H1 (cell line): ENCODE measurements around the gene SPTLC3. TPM values are rescaled to one million over a fixed set of nuclear protein-coding genes. Genes with fewer than 3 reads are reported as not detected.

Experiments
- CTCF ChIA-PET: fragments of 300-600 bp; sonication (Branson Sonifier 250); formaldehyde crosslinking; loops from one replicate; lab custom pipeline; 2021; ENCODE audit not compliant: partially characterized antibody; lab: Charles Lee
- POLR2A ChIA-PET: fragments of 300-600 bp; sonication (Branson Sonifier 250); formaldehyde crosslinking; loops from one replicate; lab custom pipeline; 2021; ENCODE audit warnings: inconsistent platforms; ENCODE audit not compliant: partially characterized antibody; lab: Charles Lee
- DNase-seq, 2 experiments: peaks; one replicate each; pipeline versions ENCODE4 v3.0.0 to v3.0.0-alpha.2; 2010 to 2022; ENCODE audit warnings: low spot score in 2 of 2, low read depth in 1 of 2, mixed read lengths in 1 of 2
- FAIRE-seq: peaks from 2 replicates; lab custom pipeline; 2011; peaks lifted over from hg19 to GRCh38; lab: Jason Lieb, UNC
- H2AFZ ChIP-seq: 2 replicates; pipeline ENCODE4 v1.8.1; 2012; ENCODE audit warnings: low read length, inconsistent platforms
- H2AK5ac ChIP-seq: 2 replicates; pipeline ENCODE4 v1.6.1; 2013; ENCODE audit warnings: low read depth, low read length
- H2BK120ac ChIP-seq: replicated peaks from 2 replicates; pipeline ENCODE3; 2013; ENCODE audit warnings: low read depth, low read length, inconsistent platforms
- H2BK12ac ChIP-seq: 2 replicates; pipeline ENCODE4 v1.6.1; 2013; ENCODE audit warnings: low read depth, low read length
- H2BK15ac ChIP-seq: 2 replicates; pipeline ENCODE4 v1.6.1; 2013; ENCODE audit warnings: low read length
- H2BK20ac ChIP-seq: 2 replicates; pipeline ENCODE4 v1.6.1; 2013; ENCODE audit warnings: low read length
- H2BK5ac ChIP-seq: 2 replicates; pipeline ENCODE4 v1.6.1; 2013; ENCODE audit warnings: low read depth, low read length
- H3K14ac ChIP-seq: 2 replicates; pipeline ENCODE4 v1.6.1; 2013; ENCODE audit warnings: inconsistent platforms; ENCODE audit not compliant: insufficient read length
- H3K18ac ChIP-seq: 2 replicates; pipeline ENCODE4 v1.6.1; 2013; ENCODE audit warnings: low read length; ENCODE audit errors: extremely low read depth
- H3K23ac ChIP-seq: 2 replicates; pipeline ENCODE4 v1.6.1; 2013; ENCODE audit warnings: inconsistent platforms; ENCODE audit not compliant: insufficient read length
- H3K23me2 ChIP-seq: 2 replicates; pipeline ENCODE4 v1.6.1; 2013; ENCODE audit warnings: low read depth, low read length
- H3K27ac ChIP-seq: 2 replicates; pipeline ENCODE4 v1.6.1; 2011; ENCODE audit warnings: low read depth, low read length, inconsistent platforms
- H3K27me3 ChIP-seq, 4 experiments: replicated peaks in 1 of 4; 1 replicate in 1 of 4; 2 replicates in 3 of 4; pipeline versions ENCODE4 v1.6.1 to v1.8.1; 2011 to 2013; ENCODE audit warnings: low read length in 3 of 4, mild to moderate bottlenecking in 3 of 4, inconsistent platforms in 2 of 4, mixed read lengths in 2 of 4, moderate library complexity in 1 of 4; ENCODE audit not compliant: control insufficient read depth in 3 of 4, insufficient read depth in 3 of 4; ENCODE audit errors: extremely low read depth in 1 of 4
- H3K36me3 ChIP-seq, 4 experiments: 2 replicates each; pipeline versions ENCODE4 v1.6.1 to v1.8.1; 2011 to 2013; ENCODE audit warnings: mild to moderate bottlenecking in 4 of 4, low read length in 3 of 4, moderate library complexity in 2 of 4, control low read depth in 1 of 4, inconsistent platforms in 1 of 4; ENCODE audit not compliant: insufficient read depth in 4 of 4, control insufficient read depth in 2 of 4
- H3K4ac ChIP-seq: replicated peaks from 2 replicates; pipeline ENCODE3; 2013; ENCODE audit warnings: low read length, low read depth, mixed read lengths, inconsistent platforms; ENCODE audit not compliant: insufficient read length
- H3K4me1 ChIP-seq, 4 experiments: replicated peaks in 1 of 4; 1 replicate in 1 of 4; 2 replicates in 3 of 4; pipeline versions ENCODE4 v1.6.1 to v1.8.1; 2011 to 2013; ENCODE audit warnings: low read length in 3 of 4, inconsistent platforms in 2 of 4, mixed read lengths in 1 of 4; ENCODE audit not compliant: insufficient read depth in 4 of 4, control insufficient read depth in 3 of 4
- H3K4me2 ChIP-seq, 2 experiments: 2 replicates each; pipeline versions ENCODE4 v1.6.1 to v1.8.1; 2011 to 2013; ENCODE audit warnings: low read depth in 2 of 2, low read length in 2 of 2, control low read depth in 1 of 2, inconsistent platforms in 1 of 2, mild to moderate bottlenecking in 1 of 2; ENCODE audit not compliant: insufficient read depth in 1 of 2
- H3K4me3 ChIP-seq, 4 experiments: fragments of 200-600, 300-600 bp in 1 of 4; sonication (generic), shearing (Covaris generic), sonication (Bioruptor Twin) in 1 of 4; 2 replicates each; pipeline versions ENCODE4 v1.5.1 to v1.8.1; 2011 to 2016; ENCODE audit warnings: low read length in 4 of 4, low read depth in 3 of 4, control low read depth in 2 of 4, inconsistent platforms in 2 of 4, mild to moderate bottlenecking in 2 of 4, mixed read lengths in 1 of 4, moderate library complexity in 1 of 4; ENCODE audit not compliant: insufficient read depth in 2 of 4; ENCODE audit errors: extremely low read depth in 1 of 4
- H3K56ac ChIP-seq: replicated peaks from 2 replicates; pipeline ENCODE3; 2013; ENCODE audit warnings: low read depth, mild to moderate bottlenecking, mixed read lengths, low read length, inconsistent platforms; ENCODE audit not compliant: insufficient read length
- H3K79me1 ChIP-seq: 2 replicates; pipeline ENCODE4 v1.6.1; 2013; ENCODE audit warnings: low read depth, low read length, control low read depth
- H3K79me2 ChIP-seq, 2 experiments: 2 replicates each; pipeline versions ENCODE4 v1.6.1 to v1.8.1; 2012 to 2013; ENCODE audit warnings: low read length in 2 of 2, mild to moderate bottlenecking in 2 of 2, inconsistent platforms in 1 of 2; ENCODE audit not compliant: insufficient read depth in 2 of 2, control insufficient read depth in 1 of 2
- H3K9ac ChIP-seq, 4 experiments: replicated peaks in 1 of 4; 1 replicate in 1 of 4; 2 replicates in 3 of 4; pipeline versions ENCODE4 v1.6.1 to v1.8.1; 2011 to 2013; ENCODE audit warnings: low read depth in 3 of 4, low read length in 3 of 4, control low read depth in 2 of 4, mild to moderate bottlenecking in 2 of 4, moderate library complexity in 2 of 4, inconsistent platforms in 1 of 4; ENCODE audit errors: extremely low read depth in 1 of 4
- H3K9me3 ChIP-seq, 2 experiments: 2 replicates each; pipeline versions ENCODE4 v1.6.1 to v1.8.1; 2012 to 2013; ENCODE audit warnings: mild to moderate bottlenecking in 2 of 2, moderate library complexity in 2 of 2, control low read depth in 1 of 2, inconsistent platforms in 1 of 2, low read depth in 1 of 2, low read length in 1 of 2, mixed read lengths in 1 of 2; ENCODE audit not compliant: insufficient read depth in 2 of 2
- H4K20me1 ChIP-seq, 2 experiments: replicated peaks in 1 of 2; 2 replicates each; pipeline versions ENCODE3 to v1.8.1; 2011 to 2013; ENCODE audit warnings: inconsistent platforms in 2 of 2, low read length in 2 of 2, mild to moderate bottlenecking in 1 of 2; ENCODE audit not compliant: insufficient read depth in 2 of 2, control insufficient read depth in 1 of 2
- H4K5ac ChIP-seq: 2 replicates; pipeline ENCODE4 v1.6.1; 2013; ENCODE audit warnings: low read length, low read depth, mixed read lengths, inconsistent platforms; ENCODE audit not compliant: insufficient read length
- H4K8ac ChIP-seq: 2 replicates; pipeline ENCODE4 v1.8.0; 2013; ENCODE audit warnings: mild to moderate bottlenecking, moderate library complexity, low read length, inconsistent platforms; ENCODE audit not compliant: insufficient read depth; ENCODE audit errors: extremely low read depth
- H4K91ac ChIP-seq: replicated peaks from 2 replicates; pipeline ENCODE3; 2013; ENCODE audit warnings: low read length, mixed read lengths, inconsistent platforms; ENCODE audit not compliant: insufficient read length
- BCL11A ChIP-seq, 2 experiments: IDR thresholded peaks; one replicate each; pipeline ENCODE4 v1.6.1; 2011; ENCODE audit warnings: low read depth in 2 of 2, low read length in 2 of 2, mild to moderate bottlenecking in 2 of 2
- CBX5 ChIP-seq: fragments of 300-800, 300-1000 bp; sonication (generic); IDR thresholded peaks from 2 replicates; pipeline ENCODE4 v1.7.1; 2016; ENCODE audit warnings: antibody characterized with exemption, low read length, low read depth
- CEBPB ChIP-seq: IDR thresholded peaks from 2 replicates; pipeline ENCODE4 v1.6.1; 2012; ENCODE audit warnings: low read depth, low read length
- EP300 ChIP-seq, 2 experiments: IDR thresholded peaks; 1 replicate in 1 of 2; 2 replicates in 1 of 2; pipeline ENCODE4 v1.6.1; 2011 to 2012; ENCODE audit warnings: low read depth in 2 of 2, low read length in 2 of 2, mild to moderate bottlenecking in 2 of 2, borderline replicate concordance in 1 of 2, inconsistent platforms in 1 of 2, moderate library complexity in 1 of 2
- EZH2 ChIP-seq: fragments of 200-600 bp; sonication (generic); IDR thresholded peaks from 2 replicates; pipeline ENCODE4 v1.7.1; 2012; ENCODE audit warnings: low read depth, mild to moderate bottlenecking, moderate library complexity, low read length, inconsistent platforms; ENCODE audit not compliant: severe bottlenecking
- FOSL1 ChIP-seq: IDR thresholded peaks from 2 replicates; pipeline ENCODE4 v1.6.1; 2011; ENCODE audit warnings: mild to moderate bottlenecking, low read depth, low read length, moderate library complexity; ENCODE audit not compliant: insufficient read depth
- HDAC2 ChIP-seq, 2 experiments: fragments of 300-600 bp in 1 of 2; sonication (generic) in 1 of 2; IDR thresholded peaks; 2 replicates each; pipeline ENCODE4 v1.6.1; 2011 to 2012; ENCODE audit warnings: low read depth in 2 of 2, low read length in 2 of 2, mild to moderate bottlenecking in 2 of 2, moderate library complexity in 2 of 2, borderline replicate concordance in 1 of 2, inconsistent platforms in 1 of 2
- HDAC6 ChIP-seq: IDR thresholded peaks from one replicate; pipeline ENCODE4 v1.7.1; 2012; ENCODE audit warnings: low read depth, mild to moderate bottlenecking, inconsistent platforms, low read length, moderate library complexity
- JUN ChIP-seq: IDR thresholded peaks from 2 replicates; pipeline ENCODE4 v1.6.1; 2011; ENCODE audit warnings: low read depth, mild to moderate bottlenecking, improper control_type of control experiment, low read length
- JUND ChIP-seq: IDR thresholded peaks from 2 replicates; pipeline ENCODE4 v1.6.1; 2011; ENCODE audit warnings: mild to moderate bottlenecking, improper control_type of control experiment, low read length
- POU5F1 ChIP-seq: IDR thresholded peaks from 2 replicates; pipeline ENCODE4 v1.6.1; 2011; ENCODE audit warnings: low read depth, mild to moderate bottlenecking, low read length, moderate library complexity
- RBBP5 ChIP-seq: IDR thresholded peaks from 2 replicates; pipeline ENCODE4 v1.7.1; 2012; ENCODE audit warnings: low read depth, mild to moderate bottlenecking, inconsistent platforms, low read length, moderate library complexity, borderline replicate concordance
- RXRA ChIP-seq: IDR thresholded peaks from 2 replicates; pipeline ENCODE4 v1.6.1; 2011; ENCODE audit warnings: low read depth, mild to moderate bottlenecking, low read length, moderate library complexity; ENCODE audit not compliant: insufficient read depth
- SIN3A ChIP-seq, 2 experiments: IDR thresholded peaks in 1 of 2; conservative IDR thresholded peaks in 1 of 2; 2 replicates each; pipeline ENCODE4 v1.6.1; 2011 to 2012; ENCODE audit warnings: low read length in 2 of 2, improper control_type of control experiment in 1 of 2, low read depth in 1 of 2, mild to moderate bottlenecking in 1 of 2
- WGBS, 2 experiments: shearing (Covaris generic) in 1 of 2; methylation state at CpG; one replicate each; pipeline versions ENCODE4 v1.1.6 to v1.1.7; 2013 to 2015; ENCODE audit warnings: low lambda C conversion rate in 2 of 2, mixed read lengths in 2 of 2, inconsistent platforms in 1 of 2, low coverage in 1 of 2, missing lambda C conversion rate in 1 of 2; ENCODE audit not compliant: insufficient replicate concordance in 2 of 2, insufficient coverage in 1 of 2, insufficient read length in 1 of 2; ENCODE audit errors: extremely low coverage in 1 of 2, missing lambda C conversion rate in 1 of 2; 5-methylcytosine and 5-hydroxymethylcytosine counted together
- polyA plus RNA-seq, 7 experiments: library from polyadenylated mRNA; depleted of rRNA in 3 of 7; stranded (reverse) in 5 of 7; unstranded in 2 of 7; fragments of >200 nt in 5 of 7; fragments of 200-250 nt in 2 of 7; gene quantifications; 1 replicate in 5 of 7; 2 replicates in 1 of 7; 4 replicates in 1 of 7; pipeline versions ENCODE4 v1.2.1 to v1.2.3, GENCODE V29; 2011 to 2013; ENCODE audit warnings: missing spikeins in 2 of 7, mixed read lengths in 2 of 7
- total RNA-seq: library from RNA; stranded (reverse); fragmentation: NEBNext Ultra II Directional; extraction: Animal tissue kit (Norgen Biotek cat#: 25700); gene quantifications from 2 replicates; pipeline ENCODE4 v1.2.1, GENCODE V29; 2021

The SPTLC3 gene
- total and polyA plus RNA-seq, 2 of the 8 experiments (the other 6 are each of a cell fraction or from before 2014, with no cell fraction given): 0.23 to 0.82 TPM

GRCh38 chr20:13148961-13149360 is 140.2 kb downstream of the SPTLC3 start:
- WGBS, 2 experiments: 87% methylated on average over 2 of the region's 2 CpGs; no CpG with 5 or more reads in 1 of the 2 experiments
- Histone ChIP-seq H3K18ac (no peak overlapping the region), H3K9ac (no peak overlapping the region), H4K5ac (no peak overlapping the region), H2BK120ac (no peak overlapping the region), H2BK15ac (no peak overlapping the region), H4K8ac (no peak overlapping the region), H4K91ac (no peak overlapping the region), H2BK20ac (no peak overlapping the region), H3K23me2 (no peaks in the 10 kb centered on the region), H2AFZ (no peak overlapping the region), H2AK5ac (no peak overlapping the region), H2BK5ac (no peak overlapping the region), H3K4me3 (no peak overlapping the region), H2BK12ac (no peak overlapping the region), H3K23ac (no peak overlapping the region), H3K56ac (no peak overlapping the region), H3K4me2 (no peak overlapping the region), H3K27ac (no peak overlapping the region), H3K9me3 (no peaks in the 10 kb centered on the region), H3K79me1 (no peaks in the 10 kb centered on the region), H3K4ac (no peak overlapping the region), H3K36me3 (no peaks in the 10 kb centered on the region), H4K20me1 (no peaks in the 10 kb centered on the region), H3K79me2 (no peaks in the 10 kb centered on the region), H3K14ac (no peak overlapping the region), H3K27me3 (no peaks in the 10 kb centered on the region), H3K4me1 (no peaks in the 10 kb centered on the region; a peak in 1 of 7 replicates)
- no peak for DNase-seq
- POLR2A ChIA-PET: interaction anchor here (0.6 kb wide), 1 partner anchor 161 kb away, joined by 3 read pairs; no protein-coding TSS in a partner anchor
- no peak for FAIRE-seq
- CTCF ChIA-PET: interaction anchor here (0.8 to 1.3 kb wide), 2 partner anchors 154 to 397 kb away, joined by 3 to 4 read pairs; no protein-coding TSS in a partner anchor
- TF ChIP-seq JUN (no peak), EZH2 (no peak), CBX5 (no peak), POU5F1 (no peak), RBBP5 (no peak), HDAC2 (IDR thresholded peaks at IDR 0.05; ENCODE audit: borderline replicate concordance in 1 of 2, low read depth in 2 of 2, low read length in 2 of 2) (no peak), RXRA (no peak), EP300 (IDR thresholded peaks at IDR 0.05; ENCODE audit: borderline replicate concordance in 1 of 2, low read depth in 2 of 2, low read length in 2 of 2) (no peak), CEBPB (no peak), JUND (no peak), HDAC6 (no peak), SIN3A (conservative IDR thresholded peaks at IDR 0.05 in 1 of 2, IDR thresholded peaks at IDR 0.05 in 1 of 2; ENCODE audit: low read depth in 1 of 2, low read length in 2 of 2) (no peak), FOSL1 (no peak), BCL11A (IDR thresholded peaks at IDR 0.05; ENCODE audit: low read depth in 2 of 2, low read length in 2 of 2) (no peak)
